GM19455 (cell line): Measurements from ENCODE around the gene ARL6IP4.
A peak's percentile ranks its signal among the peaks of the same experiment; 100 is the strongest.

Experiments
- ATAC-seq: cut with Tn5 transposase; IDR thresholded peaks from one replicate; pipeline ENCODE4 v1.9.1; 2021; ENCODE audit not compliant: unreplicated experiment

The ARL6IP4 gene

DNA sequence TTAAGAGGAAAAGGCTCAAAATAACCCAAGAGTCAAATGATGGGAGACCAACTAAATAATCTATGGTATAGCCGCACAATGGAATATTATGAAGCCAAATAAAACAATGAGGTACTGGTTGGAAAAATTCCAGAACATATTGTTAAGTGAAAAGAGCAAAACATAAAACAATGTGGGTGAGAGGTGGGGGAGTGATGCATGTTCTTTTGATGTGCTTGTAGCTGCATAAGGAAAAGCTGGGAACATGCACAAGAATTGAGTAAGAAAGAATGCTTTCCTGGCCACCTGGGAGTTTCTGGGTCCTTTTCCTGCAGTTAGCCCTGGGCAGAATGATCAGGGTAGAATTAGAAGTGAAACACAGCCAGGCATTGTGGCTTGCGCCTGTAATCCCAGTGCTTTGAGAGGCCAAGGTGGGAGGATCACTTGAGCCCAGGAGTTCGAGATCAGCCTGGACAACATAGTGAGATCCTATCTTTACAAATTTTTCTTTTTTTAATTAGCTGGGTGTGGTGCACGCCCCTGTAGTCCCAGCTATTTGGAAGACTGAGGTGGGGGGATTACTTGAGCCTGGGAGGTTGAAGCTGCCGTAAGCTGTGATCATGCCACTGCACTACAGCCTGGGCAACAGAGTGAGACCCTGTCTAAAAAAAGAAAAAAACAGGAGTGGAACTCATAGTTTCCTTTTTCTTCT, 22.1 kb upstream of the ARL6IP4 start:
- no peak for ATAC-seq

- ATAC-seq: no peak
Observed at GRCh38 chr12:122959566-122960192, 20.8 kb upstream of the ARL6IP4 start.

GRCh38 chr12:122960193-122960569, 20.3 kb upstream of the ARL6IP4 start:
- ATAC-seq: no peak

DNA sequence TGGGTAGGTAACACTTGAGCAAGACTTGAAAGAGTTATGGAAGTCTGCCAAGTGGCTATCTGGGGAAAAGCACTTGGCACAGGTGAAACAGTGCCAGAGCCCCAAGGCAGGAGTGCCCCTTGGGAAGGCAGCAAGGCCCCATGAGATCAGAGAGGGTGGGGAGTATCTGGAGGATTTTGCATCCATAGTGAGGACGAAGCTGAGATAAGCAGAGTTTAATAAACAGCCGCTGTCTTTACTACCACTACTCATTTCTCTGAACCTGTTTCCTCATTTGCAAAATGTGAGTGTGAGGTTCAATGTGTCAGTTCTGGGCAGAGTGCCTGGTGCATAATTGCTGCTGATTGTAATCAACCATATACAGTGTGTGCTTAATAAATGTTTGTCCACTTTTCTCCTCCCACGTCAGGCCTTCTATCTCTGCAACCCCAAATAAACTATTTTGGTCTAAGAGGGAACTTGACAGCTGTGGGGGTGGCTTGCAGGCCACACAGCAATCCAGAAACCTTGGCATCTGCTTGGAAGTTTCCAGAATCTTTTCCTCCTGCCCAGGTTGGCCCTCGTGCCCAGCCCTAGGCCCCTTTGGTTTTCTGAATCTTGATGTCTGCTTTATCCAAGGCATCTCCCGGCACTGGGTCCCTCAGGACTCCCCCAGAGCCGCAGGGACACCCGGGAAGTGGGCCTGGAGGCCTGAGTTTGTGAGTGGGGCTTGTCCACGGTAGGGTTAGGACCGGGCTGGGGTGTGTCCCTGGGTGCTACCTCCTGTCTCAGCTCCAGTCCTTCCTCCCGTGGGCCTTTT, 18.8 kb upstream of the ARL6IP4 start:
- ATAC-seq: no peak

DNA sequence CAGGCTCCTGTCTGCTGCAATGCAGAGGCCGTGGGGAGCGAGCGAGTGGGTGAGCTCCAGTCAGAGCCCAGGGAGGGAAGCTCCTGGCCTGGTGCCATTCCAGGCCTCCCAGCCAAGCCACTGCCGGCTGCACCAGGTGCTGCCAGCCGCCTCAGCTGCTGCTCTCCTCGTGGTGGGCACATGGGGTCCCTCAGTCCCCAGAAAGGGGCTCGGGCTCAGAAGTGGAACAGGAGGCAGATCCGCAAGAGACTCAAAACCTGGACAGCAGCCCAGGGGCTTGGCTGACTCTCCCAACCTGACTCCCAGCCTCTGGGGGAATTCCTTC, 16.6 kb upstream of the ARL6IP4 start:
- no peak for ATAC-seq

GRCh38 chr12:122964439-122965257, 15.8 kb upstream of the ARL6IP4 start:
- no peak for ATAC-seq

GRCh38 chr12:122965321-122965751, 15.1 kb upstream of the ARL6IP4 start:
- no peak for ATAC-seq

- peak; percentile 63 for ATAC-seq
Observed at GRCh38 chr12:122965851-122966742, 14.4 kb upstream of the ARL6IP4 start, which contains the start of gene ABCB9. Gene ABCB9, minus strand, starts transcription at chr12:122966463. Its CDS starts 6,228 bp downstream, at chr12:122960235.

GRCh38 chr12:122966743-122967550, 13.5 kb upstream of the ARL6IP4 start:
- no peak for ATAC-seq

DNA sequence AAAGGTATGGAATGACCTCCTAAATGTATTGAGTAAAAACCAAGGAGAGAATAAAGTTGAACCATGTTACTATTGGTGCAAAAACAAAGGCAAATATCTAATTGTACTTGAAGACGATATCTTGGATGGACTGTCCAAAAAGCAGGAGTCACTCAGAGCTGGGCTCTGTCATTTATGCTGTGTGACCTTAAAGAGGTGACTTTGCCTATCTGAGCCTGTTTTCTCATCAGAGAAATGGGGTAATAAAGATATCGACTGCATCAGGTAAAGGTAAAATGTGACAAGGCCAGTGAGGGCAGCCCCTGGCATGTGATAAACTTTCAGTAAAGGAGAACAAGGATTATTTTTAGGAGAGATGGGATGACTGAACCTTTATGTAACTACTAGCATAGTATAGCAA, 12.4 kb upstream of the ARL6IP4 start:
- ATAC-seq: no peak

DNA sequence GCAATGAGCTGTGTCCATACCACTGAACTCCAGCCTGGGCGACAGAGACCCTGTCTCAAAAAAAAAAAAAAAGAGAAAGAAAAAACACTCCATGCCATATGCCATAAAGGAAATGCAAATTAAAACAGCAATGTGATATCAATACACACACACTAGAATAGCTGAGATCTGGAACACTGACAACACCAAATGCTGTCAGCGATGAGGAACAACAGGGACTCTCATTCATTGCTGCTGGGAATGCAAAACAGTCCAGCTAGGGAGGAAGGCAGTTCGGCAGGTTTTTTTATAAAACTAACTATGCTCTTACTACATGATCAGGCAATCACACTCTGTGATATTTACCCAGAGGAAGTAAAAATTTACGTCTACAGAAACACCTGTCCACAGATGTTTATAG, 10.8 kb upstream of the ARL6IP4 start:
- ATAC-seq: no peak

DNA sequence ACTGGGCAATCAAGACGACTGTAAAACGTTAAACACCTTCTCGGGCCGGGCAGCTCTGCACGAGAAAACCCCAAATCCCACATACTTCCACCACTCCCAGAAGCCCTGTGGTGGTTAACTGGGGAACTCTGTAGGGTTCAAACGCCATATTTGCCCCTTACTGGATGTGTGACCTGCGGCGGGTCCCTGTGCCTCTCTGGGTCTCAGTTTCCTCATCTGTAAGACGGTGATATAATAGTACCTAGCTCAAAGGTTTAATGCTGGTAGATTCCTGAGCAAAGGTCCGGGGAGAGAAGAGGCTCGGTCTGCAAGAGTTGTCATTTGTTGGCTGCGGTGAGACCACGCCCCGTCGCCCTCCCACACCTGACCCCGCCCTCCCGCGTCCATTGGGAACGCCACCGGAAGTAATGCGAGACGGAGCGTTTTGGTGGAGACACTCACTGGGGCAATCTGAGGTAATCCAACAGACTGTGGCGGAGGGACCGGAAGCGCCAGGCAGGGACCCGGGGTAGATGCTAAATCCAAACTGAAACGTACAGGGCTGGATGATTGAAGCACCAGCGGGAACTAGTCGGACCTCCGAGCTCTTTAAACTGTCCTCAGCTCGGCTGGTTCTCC, 6.1 kb upstream of the ARL6IP4 start:
- ATAC-seq: peak; percentile 70

- ATAC-seq: peak; percentile 79
Observed at GRCh38 chr12:122974892-122975789, 5.3 kb upstream of the ARL6IP4 start, which contains the start of gene OGFOD2. Gene OGFOD2, plus strand, starts transcription at chr12:122975244. Its CDS starts 8 bp downstream, at chr12:122975252.

GRCh38 chr12:122975790-122976647, 4.5 kb upstream of the ARL6IP4 start:
- ATAC-seq: no peak

DNA sequence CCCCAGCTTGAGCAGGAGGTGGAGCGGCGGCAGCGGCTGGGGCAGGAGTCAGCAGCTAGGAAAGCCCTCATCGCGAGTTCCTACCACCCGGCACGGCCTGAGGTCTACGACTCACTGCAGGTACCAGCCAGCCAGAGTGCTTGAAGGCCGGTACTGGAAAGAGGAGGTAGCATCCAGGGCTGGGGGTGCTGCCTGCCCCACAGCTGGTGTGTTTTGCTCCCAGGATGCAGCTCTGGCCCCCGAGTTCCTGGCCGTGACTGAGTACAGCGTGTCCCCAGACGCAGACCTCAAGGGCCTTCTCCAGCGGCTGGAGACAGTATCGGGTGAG, 3.9 kb upstream of the ARL6IP4 start:
- ATAC-seq: no peak

DNA sequence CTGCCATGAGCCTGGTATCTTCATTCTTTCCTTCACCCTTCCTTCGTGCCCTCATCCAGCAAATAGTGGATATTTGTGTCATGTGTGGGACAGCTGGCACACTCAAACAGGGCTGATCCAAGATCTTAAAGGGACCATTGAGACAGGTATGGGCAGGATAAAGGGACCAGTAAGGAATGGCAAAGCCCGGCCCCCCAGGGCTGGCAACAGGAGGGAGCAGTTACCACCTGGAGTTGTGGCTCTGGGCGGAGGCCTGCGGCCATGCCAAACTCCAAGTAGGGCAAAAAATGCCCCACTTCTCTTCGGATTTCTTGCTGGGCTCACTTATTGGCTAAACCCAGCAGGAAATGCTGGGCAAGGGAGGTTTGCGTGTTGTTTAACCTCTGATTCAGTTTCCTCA, 3.3 kb upstream of the ARL6IP4 start:
- no peak for ATAC-seq
